HG03108 (cell line): ENCODE results near the gene LIMS2.

ENCODE experiments used
- ATAC-seq: cut with Tn5 transposase; IDR thresholded peaks from one replicate; pipeline ENCODE4 v1.9.1; 2021; ENCODE audit warnings: moderate library complexity; ENCODE audit not compliant: unreplicated experiment

LIMS2 gene

GRCh38 chr2:127624756-127625571 is 50.4 kb downstream of the LIMS2 start:
- ATAC-seq, result no peak

DNA sequence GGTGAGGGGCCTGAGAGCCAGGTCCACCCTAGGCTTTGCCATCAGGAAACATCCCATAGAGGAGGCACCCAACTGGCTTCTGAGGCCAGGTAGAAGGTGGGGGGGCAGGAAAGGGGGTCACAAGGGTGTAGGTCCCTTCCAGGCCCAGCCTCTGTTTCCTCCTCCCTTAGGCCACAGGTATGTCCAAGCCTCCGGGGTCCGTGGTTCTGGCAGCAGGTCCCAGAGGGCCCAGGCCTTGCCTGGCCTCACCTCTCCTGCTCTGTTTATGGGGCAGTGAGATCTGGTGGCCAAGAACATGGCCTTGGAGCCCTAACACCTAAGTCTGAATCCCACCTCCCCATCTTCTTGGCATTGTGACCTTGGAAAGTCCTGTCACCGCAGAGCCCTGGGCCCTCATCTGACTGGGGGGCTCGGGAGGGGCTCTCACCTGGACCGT is 51.0 kb downstream of the LIMS2 start:
- ATAC-seq, result no peak

DNA sequence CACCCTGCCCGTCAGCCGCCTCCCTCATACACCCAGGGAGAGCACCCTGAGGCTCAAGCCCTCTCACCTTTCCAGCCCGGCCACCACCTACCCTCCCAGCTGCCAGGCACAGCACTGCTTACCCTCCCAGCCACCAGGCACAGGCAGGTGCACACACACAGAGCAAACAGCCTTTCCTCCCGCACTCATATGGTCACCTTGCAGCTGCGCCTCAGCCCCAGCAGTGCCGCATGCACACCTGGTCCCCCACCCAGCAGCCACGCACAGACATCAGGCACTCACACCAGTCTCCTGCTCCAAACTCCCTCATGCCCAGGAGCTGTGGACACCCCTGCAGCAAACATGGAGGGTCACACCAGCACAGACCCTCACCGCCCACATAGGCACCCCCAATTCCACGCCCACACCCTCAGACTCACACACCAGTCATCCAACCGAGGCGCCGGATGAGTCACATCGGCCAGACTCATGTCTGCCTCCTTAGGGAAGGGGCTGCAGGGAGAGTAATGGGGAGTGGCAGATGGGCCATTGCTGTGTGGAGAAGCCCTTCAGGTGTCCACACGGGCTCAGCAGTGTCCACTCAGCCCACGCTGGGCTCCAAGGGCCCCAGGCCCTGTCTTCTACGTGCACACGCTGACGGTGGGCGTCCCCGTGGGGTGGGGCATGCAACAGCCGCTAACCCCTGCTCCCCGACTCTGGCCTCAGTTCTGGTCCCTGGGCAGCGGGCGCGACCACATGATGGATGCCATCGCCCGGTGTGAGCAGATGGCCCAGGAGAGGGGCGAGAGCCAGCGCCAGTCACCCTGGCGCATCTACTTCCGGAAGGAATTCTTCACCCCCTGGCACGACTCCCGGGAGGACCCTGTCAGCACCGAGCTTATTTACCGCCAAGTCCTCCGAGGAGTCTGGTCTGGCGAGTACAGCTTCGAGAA is 51.7 kb downstream of the LIMS2 start:
- ATAC-seq, result no peak

DNA sequence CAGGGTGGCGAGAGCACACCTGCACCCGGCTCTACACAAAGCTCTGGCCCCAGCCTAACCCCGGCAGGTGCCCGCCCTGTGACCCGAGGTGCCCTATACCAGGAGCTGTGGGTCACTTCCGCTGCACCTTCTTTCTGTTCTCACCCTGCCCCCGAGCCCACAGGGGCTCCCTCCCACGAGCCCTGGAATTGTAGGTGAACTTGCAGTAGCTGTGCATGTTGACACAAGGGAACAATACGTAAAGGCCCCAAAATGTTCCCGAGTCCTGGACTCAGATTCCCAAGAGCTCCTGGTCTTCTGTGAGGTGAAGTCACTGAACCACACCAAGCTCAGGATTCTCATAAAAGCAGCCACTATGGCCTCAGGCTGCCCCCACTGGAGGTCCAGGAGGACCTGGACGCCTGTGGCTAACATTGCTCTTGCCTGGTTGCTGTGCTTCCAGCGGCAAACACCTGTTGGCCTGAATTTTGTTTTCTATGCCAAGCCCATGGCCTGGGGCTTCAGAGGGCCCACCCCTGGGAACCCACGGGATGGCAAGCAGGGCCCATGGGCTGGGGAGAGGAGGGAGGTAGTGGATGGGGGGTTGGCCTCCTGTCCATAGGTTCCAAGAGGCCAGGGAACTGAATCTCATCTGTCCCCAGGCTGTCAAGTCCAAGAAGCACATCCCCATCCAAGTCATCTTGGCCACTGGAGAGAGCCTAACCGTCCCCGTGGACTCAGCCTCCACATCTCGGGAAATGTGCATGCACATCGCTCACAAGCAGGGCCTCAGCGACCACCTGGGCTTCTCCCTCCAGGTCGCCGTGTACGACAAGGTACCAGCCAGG is 52.6 kb downstream of the LIMS2 start:
- no peak for ATAC-seq

GRCh38 chr2:127621981-127622431 is 53.3 kb downstream of the LIMS2 start:
- ATAC-seq, result no peak

GRCh38 chr2:127620866-127621265 is 54.5 kb downstream of the LIMS2 start:
- ATAC-seq, result peak; percentile 73

GRCh38 chr2:127619877-127620705 is 55.2 kb downstream of the LIMS2 start:
- no peak for ATAC-seq

DNA sequence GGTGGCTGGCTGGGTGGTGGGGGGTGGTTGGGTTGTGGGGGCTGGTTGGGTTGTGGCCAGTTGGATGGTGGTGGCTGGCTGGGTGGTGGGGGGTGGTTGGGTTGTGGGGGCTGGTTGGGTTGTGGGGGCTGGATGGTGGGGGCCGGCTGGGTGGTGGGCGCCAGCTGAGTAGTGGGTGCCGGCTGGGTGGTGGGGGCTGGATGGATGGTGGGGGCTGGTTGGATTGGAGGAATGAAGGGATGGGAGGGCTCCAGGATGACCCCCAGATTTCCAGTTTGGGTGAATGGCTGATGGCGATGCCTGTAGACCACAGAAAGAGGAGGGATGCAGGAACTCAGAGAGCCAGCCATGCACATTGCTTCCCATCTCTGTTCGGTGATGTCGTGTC is 56.1 kb downstream of the LIMS2 start:
- ATAC-seq, result no peak

DNA sequence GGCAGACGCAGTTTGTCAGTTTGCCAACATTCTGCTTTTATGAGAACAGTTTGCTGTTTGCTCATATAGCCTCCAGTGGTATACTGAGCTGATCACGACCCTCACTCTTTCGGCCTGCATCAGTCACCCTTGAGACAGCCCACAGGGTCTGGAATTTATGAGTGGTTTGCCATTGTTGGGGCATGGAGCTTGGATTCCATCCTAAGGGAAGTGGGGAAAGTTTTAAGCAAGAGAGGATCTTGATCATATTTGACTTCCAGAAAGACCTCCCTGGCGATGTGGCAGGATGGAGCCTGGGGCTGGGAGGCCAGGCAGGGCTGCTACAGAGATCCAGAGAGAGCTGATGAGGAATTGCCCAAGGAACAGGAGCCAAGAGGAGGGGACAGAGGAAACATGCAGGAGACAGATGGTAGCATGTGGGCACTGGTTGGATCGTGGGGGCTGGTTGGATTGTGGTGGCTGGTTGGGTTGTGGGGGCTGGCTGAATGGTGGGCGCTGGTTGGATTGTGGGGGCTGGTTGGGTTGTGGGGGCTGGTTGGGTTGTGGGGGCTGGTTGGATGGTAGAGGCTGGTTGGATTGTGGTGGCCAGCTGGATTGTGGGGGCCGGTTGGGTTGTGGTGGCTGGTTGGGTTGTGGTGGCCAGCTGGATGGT is 56.7 kb downstream of the LIMS2 start:
- no peak for ATAC-seq

DNA sequence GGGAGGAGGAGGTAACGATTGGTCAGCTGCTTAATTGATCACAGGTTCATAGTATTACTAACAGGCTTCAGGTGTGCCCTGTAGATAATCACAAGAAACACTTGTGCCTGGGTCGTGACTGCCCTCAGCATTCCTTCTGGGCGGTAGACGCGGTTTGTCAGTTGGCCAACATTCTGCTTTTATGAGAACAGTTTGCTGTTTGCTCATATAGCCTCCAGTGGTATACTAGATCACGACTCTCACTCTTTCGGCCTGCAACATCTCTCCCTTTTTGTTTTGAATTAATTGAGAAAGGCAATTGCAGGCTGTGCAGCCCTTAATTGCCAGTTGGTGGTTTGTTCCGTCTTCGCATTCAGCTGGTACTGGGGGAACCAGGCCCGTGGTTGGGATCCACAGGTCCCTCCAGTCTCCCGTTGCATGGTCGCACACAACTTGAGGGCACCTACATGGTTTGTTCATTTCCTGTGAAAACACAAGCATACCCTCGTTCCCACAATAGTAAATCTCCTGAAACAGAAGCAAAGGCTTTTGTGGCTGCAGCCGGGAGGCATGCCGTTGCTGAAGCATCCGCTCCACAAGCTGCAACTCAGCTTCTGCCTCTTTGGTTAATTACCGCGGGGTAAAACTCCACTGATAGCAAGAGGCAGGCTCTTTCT is 59.7 kb downstream of the LIMS2 start:
- no peak for ATAC-seq

GRCh38 chr2:127614731-127615130 is 60.6 kb downstream of the LIMS2 start:
- ATAC-seq, result no peak

DNA sequence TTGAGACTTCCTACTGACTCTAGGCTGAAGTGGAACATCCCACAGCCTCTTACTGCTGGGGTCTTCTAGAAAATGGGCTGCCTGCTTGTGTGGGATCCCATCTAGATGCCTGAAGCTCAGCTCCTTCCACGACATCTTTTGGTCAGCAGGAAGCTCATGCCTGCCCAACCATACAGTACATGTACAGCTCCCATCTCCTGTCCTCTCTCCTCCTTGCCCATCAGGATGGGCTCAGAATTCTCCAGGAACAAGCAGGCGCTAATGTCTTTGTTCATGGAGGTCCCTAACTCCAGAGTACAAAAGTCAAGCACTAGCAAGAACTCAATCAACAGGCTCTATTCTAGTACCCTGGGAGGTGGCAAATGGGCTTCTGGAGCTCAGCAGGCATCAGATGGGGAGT is 61.1 kb downstream of the LIMS2 start:
- ATAC-seq, result no peak

GRCh38 chr2:127612111-127612822 is 63.1 kb downstream of the LIMS2 start:
- no peak for ATAC-seq

GRCh38 chr2:127611076-127611925 is 64.0 kb downstream of the LIMS2 start:
- ATAC-seq, result no peak

- no peak for ATAC-seq
Measured at GRCh38 chr2:127610561-127610960, 64.8 kb downstream of the LIMS2 start.

DNA sequence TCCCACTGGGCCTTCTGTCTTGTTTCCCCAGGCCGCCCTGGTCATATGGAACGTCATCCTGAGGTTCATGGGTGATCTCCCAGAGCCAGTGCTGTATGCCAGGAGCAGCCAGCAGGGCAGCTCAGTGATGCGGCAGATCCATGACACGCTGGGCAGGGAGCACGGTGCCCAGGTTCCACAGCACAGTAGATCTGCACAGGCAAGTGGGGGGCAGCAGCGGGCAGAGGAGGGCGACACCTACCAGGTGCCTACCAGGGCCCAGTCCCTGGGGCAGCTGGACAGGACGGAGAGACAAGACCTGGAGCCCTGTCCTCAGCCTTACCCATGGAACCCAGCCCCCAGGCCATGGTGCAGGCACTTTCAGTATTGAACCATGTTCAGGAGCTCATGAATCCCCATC is 65.5 kb downstream of the LIMS2 start:
- ATAC-seq, result no peak

GRCh38 chr2:127609031-127609751 is 66.1 kb downstream of the LIMS2 start:
- no peak for ATAC-seq
